LNCAP (cell line): ENCODE results near the gene NXPH1.

Experiments used
- TF ChIP-seq, protein P1 (sequence below): fragments of 450-650 bp; IDR thresholded peaks from 2 replicates; pipeline ENCODE4 v1.5.1; 2017; ENCODE audit warnings: mild to moderate bottlenecking

Gene NXPH1

GRCh38 chr7:8669501-8669851 is 236.1 kb downstream of the NXPH1 start:
- TF ChIP-seq, protein P1, sequence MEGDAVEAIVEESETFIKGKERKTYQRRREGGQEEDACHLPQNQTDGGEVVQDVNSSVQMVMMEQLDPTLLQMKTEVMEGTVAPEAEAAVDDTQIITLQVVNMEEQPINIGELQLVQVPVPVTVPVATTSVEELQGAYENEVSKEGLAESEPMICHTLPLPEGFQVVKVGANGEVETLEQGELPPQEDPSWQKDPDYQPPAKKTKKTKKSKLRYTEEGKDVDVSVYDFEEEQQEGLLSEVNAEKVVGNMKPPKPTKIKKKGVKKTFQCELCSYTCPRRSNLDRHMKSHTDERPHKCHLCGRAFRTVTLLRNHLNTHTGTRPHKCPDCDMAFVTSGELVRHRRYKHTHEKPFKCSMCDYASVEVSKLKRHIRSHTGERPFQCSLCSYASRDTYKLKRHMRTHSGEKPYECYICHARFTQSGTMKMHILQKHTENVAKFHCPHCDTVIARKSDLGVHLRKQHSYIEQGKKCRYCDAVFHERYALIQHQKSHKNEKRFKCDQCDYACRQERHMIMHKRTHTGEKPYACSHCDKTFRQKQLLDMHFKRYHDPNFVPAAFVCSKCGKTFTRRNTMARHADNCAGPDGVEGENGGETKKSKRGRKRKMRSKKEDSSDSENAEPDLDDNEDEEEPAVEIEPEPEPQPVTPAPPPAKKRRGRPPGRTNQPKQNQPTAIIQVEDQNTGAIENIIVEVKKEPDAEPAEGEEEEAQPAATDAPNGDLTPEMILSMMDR, result no peak

DNA sequence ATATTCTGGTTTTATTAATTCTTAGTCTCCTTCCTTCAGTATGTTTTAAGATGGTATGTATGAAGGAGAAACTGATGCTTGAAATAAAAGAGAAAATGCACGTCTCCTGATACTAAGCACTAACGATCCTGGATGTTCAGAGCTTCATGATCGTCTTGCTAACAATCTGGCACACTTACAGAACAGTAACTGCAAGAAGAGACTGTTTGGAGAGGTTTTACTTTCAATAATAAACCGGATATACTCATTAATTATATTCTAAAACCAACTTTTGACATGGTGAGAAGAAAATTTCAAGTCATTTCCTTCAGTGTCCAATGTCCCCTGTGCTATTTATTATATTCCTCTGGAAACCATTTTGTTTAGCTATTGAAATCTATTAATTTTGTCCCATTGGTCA is 251.0 kb downstream of the NXPH1 start:
- TF ChIP-seq, protein P1, result no peak

GRCh38 chr7:8699875-8700624 is 266.6 kb downstream of the NXPH1 start:
- TF ChIP-seq, protein P1, result no peak

GRCh38 chr7:8702807-8703206 is 269.4 kb downstream of the NXPH1 start:
- TF ChIP-seq, protein P1, result no peak

DNA sequence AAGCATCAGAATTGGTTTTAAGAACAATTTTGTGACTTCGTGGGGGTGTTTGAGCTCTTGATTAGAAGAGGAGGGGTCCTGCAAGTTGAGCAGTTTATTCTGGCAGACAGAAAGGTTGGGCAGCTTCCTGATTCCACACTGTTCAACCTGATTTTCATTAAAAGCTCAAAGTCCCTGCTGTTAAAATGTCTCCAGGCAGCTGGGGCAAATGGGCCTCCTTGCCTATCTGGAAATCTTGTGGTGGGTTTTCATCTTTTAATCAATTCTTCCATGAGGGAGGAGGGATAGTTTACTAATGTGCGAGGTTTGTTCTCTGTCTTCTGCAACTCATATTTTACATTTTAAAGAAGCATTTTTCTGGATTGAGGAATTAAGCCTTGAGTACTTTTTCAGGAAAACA is 276.7 kb downstream of the NXPH1 start:
- TF ChIP-seq, protein P1, result no peak

- TF ChIP-seq, protein P1, result no peak
Measured at GRCh38 chr7:8714791-8715190, 281.4 kb downstream of the NXPH1 start.

DNA sequence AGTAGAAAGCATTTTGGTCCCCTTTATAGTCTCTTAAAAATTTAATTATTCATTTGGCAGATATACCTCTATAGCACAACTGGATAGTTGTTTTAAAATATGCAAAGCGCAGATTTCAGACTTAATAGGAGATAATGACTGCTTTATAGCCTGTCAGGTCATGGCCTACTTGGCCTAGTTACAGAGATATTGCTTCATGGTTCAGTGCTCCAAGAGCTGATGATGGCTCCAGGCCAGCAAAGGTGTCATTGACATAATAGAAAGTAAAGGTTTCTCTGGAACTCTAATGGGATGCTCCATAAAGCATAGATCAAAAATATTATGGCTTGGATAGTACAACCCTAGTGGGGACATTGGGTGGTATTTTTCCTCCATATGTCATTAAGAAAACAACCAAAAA is 285.7 kb downstream of the NXPH1 start:
- TF ChIP-seq, protein P1, result no peak
